H1 (cell line): ENCODE measurements around the gene PF4V1. TPM values are rescaled to one million over a fixed set of nuclear protein-coding genes. Genes with fewer than 3 reads are reported as not detected.

Experiments
- RNF2 ChIP-seq: fragments of 200-900, 300-1000 bp; sonication (generic); IDR thresholded peaks from 2 replicates; pipeline ENCODE4 v1.7.1; 2016; ENCODE audit warnings: borderline replicate concordance, low read depth, mild to moderate bottlenecking, antibody characterized with exemption, low read length; ENCODE audit not compliant: poor library complexity, severe bottlenecking; ENCODE audit errors: missing control alignments
- polyA plus RNA-seq, 7 experiments: library from polyadenylated mRNA; depleted of rRNA in 3 of 7; stranded (reverse) in 5 of 7; unstranded in 2 of 7; fragments of >200 nt in 5 of 7; fragments of 200-250 nt in 2 of 7; gene quantifications; 1 replicate in 5 of 7; 2 replicates in 1 of 7; 4 replicates in 1 of 7; pipeline versions ENCODE4 v1.2.1 to v1.2.3, GENCODE V29; 2011 to 2013; ENCODE audit warnings: missing spikeins in 2 of 7, mixed read lengths in 2 of 7
- total RNA-seq: library from RNA; stranded (reverse); fragmentation: NEBNext Ultra II Directional; extraction: Animal tissue kit (Norgen Biotek cat#: 25700); gene quantifications from 2 replicates; pipeline ENCODE4 v1.2.1, GENCODE V29; 2021

The PF4V1 gene
- total and polyA plus RNA-seq, 2 of the 8 experiments (the other 6 are each of a cell fraction or from before 2014, with no cell fraction given) = not detected

- TF ChIP-seq RNF2 = no peak
Observed at GRCh38 chr4:73872316-73873108, 19.4 kb downstream of the PF4V1 start (continued).
